Measurements from ENCODE around the gene ISY1.

ISY1 gene

DNA sequence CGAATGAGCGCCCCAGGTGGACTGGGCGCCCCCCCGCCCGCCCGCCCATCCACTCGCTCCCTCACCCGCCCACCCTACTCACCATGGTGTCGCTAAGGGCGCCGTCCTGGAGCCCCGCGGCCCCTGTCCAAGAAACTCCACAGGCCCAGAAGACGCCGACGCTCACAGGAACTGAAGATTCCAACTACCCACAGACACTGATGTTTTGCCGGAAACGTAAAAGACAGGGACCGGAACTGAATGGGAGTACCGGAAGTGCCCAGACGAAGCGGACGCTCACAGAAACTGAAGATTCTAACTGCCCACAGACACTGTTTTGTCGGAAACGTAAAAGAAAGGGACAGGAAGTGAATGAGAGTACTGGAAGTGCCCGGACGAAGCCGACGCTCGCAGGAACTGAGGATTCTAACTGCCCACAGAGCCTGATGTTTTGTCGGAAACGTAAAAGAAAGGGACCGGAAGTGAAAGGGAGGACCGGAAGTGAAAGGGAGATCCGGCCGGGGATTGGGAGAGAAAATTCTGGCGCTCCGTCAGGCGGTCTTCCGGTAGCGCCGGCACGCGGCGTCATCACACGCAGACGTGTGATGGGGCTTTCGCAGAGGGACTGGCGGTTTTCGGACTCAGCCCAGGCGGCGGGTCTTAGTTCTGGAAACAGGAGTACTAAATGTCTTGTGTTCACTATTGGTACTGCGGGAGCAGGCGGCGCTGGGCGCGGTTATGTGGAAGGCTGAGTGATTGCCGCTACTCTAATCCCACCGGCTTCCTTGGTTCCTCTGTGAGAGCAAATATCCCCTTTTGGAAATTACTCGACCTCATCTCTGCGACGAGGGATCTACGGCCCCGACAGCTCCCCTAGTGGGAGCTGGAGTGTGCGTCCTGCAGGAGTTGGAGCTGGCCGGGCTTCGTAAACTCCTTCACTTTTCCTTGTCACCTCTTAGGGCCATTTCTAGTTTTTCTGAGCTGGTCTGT, at the start of gene ISY1:
ISY1 (minus strand) TSS at position 173 of the 969 bp plus-strand sequence; CDS start at position 85, 88 bp downstream.
- TF ChIP-seq, protein P1, sequence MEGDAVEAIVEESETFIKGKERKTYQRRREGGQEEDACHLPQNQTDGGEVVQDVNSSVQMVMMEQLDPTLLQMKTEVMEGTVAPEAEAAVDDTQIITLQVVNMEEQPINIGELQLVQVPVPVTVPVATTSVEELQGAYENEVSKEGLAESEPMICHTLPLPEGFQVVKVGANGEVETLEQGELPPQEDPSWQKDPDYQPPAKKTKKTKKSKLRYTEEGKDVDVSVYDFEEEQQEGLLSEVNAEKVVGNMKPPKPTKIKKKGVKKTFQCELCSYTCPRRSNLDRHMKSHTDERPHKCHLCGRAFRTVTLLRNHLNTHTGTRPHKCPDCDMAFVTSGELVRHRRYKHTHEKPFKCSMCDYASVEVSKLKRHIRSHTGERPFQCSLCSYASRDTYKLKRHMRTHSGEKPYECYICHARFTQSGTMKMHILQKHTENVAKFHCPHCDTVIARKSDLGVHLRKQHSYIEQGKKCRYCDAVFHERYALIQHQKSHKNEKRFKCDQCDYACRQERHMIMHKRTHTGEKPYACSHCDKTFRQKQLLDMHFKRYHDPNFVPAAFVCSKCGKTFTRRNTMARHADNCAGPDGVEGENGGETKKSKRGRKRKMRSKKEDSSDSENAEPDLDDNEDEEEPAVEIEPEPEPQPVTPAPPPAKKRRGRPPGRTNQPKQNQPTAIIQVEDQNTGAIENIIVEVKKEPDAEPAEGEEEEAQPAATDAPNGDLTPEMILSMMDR (IDR thresholded peaks at IDR 0.05; ENCODE audit: insufficient read depth, low read depth, low read length, missing control alignments) = peak; percentile 90
- peak within 1 kb of the TSS; percentile 88 for H3K4me3 ChIP-seq (ENCODE audit: low read length)
- DNase-seq (ENCODE audit: low read depth) = peak; percentile 97

DNA sequence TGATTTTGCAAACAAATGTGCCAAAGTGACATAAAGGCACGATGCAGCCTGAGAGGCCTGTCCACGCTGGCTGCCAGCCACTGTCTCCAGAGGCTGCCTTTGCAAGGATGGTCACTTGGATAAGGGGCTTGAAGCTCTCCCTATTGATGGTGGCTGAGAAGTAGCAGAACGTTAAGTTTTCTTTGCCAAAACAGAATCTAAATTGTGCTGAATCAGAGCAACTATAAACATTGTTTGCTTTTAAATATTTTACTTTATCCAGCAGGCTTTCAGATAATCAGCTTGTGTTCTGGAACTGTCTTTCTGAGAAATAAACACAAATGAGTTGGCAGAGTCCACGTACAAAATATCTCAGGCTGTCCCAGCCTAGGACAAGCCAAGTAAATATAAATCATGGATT, 46.6 kb upstream of the ISY1 start:
- no peak overlapping the region for H3K4me3 ChIP-seq (ENCODE audit: low read length)
- DNase-seq (ENCODE audit: low read depth) = no peak
- TF ChIP-seq, protein P1 (IDR thresholded peaks at IDR 0.05; ENCODE audit: insufficient read depth, low read depth, low read length, missing control alignments) = no peak

DNA sequence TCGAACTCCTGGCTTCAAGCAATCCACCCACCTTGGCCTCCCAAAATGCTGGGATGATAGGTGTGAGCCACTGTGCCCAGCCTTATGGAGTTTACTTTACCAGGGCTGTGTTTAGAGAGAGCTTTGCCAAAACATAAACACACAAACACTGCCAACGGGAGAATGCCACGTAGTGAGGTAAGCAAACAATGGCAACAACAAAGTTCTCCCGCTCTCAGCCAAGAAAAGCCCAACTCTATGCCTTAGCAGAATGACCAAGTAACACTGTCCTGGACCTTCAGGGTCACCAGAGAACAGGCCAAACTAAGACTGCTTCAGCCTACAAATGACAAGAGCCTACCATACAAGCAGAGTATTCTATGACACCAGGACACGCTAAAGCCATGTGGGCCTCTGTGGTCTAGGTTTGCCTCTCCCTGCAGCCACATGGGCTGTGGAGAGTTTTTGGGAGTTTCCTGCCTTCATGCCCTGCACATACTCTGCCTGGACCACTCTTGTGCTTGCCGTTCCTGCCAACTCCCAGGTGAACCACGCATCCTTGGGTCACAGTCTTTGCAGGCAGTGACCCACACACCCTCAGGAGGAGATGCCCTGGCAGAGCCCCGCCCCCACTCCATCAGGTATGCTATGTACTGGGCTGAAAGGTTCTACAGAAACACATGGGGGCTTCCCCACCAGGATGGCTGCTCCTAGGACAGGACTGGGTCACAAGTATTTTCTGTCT, 44.4 kb upstream of the ISY1 start:
- H3K4me3 ChIP-seq (ENCODE audit: low read length) = no peak overlapping the region
- TF ChIP-seq, protein P1 (IDR thresholded peaks at IDR 0.05; ENCODE audit: insufficient read depth, low read depth, low read length, missing control alignments) = no peak
- no peak for DNase-seq (ENCODE audit: low read depth)

DNA sequence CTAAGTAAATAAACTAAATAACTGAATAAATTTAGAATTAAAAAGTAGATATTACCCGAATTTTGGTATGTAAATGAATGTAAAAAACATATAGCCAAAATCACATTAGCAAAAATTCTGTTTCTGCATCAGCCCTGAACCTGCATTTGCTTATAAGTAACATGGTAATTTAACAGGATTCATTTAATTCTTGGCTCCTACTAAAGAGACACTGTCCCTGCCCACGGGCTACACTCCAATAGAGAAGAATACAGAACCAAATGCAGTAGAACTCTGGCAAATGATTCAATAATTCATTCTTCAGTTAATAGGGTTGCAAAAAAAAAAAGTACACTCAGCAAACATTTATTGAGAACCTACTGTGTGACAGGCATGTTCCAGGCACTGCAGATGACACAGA, 43.6 kb upstream of the ISY1 start:
- H3K4me3 ChIP-seq (ENCODE audit: low read length) = no peak overlapping the region
- no peak for DNase-seq (ENCODE audit: low read depth)
- TF ChIP-seq, protein P1 (IDR thresholded peaks at IDR 0.05; ENCODE audit: insufficient read depth, low read depth, low read length, missing control alignments) = no peak

DNA sequence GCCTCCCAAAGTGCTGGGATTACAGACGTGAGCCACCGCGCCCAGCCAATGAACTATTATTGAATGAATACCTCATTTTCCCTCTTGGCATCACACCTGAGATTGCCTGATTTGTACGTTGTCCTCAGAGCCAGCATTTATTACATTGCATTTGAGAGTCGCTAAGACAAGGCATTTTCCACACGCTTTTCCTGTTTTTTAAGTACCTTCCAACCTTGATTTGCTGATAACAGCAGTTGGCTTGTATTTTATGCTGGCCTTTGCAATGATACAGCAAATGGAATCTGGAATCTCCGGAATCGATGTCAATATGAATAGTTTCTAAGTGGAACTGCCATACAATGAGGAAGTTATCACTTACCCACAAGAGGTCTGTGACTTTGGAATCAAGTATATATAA, 38.5 kb upstream of the ISY1 start:
- TF ChIP-seq, protein P1 (IDR thresholded peaks at IDR 0.05; ENCODE audit: insufficient read depth, low read depth, low read length, missing control alignments) = no peak
- H3K4me3 ChIP-seq (ENCODE audit: low read length) = no peak overlapping the region
- no peak for DNase-seq (ENCODE audit: low read depth)

DNA sequence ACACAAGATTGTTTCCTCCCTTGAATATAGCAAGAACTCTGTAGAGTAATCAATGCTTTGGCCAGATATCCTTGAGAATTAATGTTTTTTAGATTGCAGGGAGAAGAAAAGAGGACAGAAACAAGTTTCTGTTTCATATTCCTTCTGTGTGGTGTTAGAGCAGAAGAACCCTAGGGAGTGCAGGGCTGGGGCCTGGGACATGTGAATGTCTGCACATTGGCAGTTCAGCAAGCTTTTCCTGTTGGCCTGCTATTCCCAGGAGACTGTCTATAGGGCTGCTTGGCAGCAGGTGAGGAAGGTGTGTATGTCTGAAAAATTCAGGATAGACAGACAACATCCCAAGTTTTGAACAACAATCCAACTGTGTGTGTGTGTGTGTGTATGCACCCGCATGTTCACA, 36.5 kb upstream of the ISY1 start:
- peak; percentile 74 for DNase-seq (ENCODE audit: low read depth)
- H3K4me3 ChIP-seq (ENCODE audit: low read length) = no peak overlapping the region
- TF ChIP-seq, protein P1 (IDR thresholded peaks at IDR 0.05; ENCODE audit: insufficient read depth, low read depth, low read length, missing control alignments) = no peak
